ENCODE data around the gene IGFL2. TPM values are rescaled to one million over a fixed set of nuclear protein-coding genes. Genes with fewer than 3 reads are reported as not detected.

The IGFL2 gene
- polyA plus RNA-seq, 1 of the 3 experiments (the other 2 are of a cell fraction), result 0.23 TPM

GRCh38 chr19:46112527-46112926 is 35.5 kb upstream of the IGFL2 start:
- peaks cover 1% of the 10 kb centered on the region for H3F3A ChIP-seq (replicated peaks; ENCODE audit: insufficient read depth)
- 0 out of 4 replicates have a peak, but pooled peaks cover 0 to 5% of the 10 kb centered on the region in 2 experiments for H3K4me1 ChIP-seq (ENCODE audit: control insufficient read depth in 1 of 2, insufficient read depth in 2 of 2, low read depth in 1 of 2, low read length in 1 of 2)
- H3K27ac ChIP-seq (ENCODE audit: low read depth in 2 of 2, low read length in 1 of 2), result no peak overlapping the region
- TF ChIP-seq, protein P1, sequence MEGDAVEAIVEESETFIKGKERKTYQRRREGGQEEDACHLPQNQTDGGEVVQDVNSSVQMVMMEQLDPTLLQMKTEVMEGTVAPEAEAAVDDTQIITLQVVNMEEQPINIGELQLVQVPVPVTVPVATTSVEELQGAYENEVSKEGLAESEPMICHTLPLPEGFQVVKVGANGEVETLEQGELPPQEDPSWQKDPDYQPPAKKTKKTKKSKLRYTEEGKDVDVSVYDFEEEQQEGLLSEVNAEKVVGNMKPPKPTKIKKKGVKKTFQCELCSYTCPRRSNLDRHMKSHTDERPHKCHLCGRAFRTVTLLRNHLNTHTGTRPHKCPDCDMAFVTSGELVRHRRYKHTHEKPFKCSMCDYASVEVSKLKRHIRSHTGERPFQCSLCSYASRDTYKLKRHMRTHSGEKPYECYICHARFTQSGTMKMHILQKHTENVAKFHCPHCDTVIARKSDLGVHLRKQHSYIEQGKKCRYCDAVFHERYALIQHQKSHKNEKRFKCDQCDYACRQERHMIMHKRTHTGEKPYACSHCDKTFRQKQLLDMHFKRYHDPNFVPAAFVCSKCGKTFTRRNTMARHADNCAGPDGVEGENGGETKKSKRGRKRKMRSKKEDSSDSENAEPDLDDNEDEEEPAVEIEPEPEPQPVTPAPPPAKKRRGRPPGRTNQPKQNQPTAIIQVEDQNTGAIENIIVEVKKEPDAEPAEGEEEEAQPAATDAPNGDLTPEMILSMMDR (IDR thresholded peaks at IDR 0.05), result no peak
- TF ChIP-seq GABPA (IDR thresholded peaks at IDR 0.05; ENCODE audit: low read depth), result no peak
- no peak for TF ChIP-seq ELF1 (IDR thresholded peaks at IDR 0.05)
- TF ChIP-seq, protein P2, sequence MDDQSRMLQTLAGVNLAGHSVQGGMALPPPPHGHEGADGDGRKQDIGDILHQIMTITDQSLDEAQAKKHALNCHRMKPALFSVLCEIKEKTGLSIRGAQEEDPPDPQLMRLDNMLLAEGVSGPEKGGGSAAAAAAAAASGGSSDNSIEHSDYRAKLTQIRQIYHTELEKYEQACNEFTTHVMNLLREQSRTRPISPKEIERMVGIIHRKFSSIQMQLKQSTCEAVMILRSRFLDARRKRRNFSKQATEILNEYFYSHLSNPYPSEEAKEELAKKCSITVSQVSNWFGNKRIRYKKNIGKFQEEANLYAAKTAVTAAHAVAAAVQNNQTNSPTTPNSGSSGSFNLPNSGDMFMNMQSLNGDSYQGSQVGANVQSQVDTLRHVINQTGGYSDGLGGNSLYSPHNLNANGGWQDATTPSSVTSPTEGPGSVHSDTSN (IDR thresholded peaks at IDR 0.05), result no peak
- TF ChIP-seq NRF1 (IDR thresholded peaks at IDR 0.05; ENCODE audit: low read depth, low read length), result no peak
- no peak for TF ChIP-seq ZBTB33 (IDR thresholded peaks at IDR 0.05; ENCODE audit: borderline replicate concordance, low read depth)
- TF ChIP-seq TCF12 (IDR thresholded peaks at IDR 0.05), result no peak
- TF ChIP-seq NFIC (IDR thresholded peaks at IDR 0.05; ENCODE audit: borderline replicate concordance), result no peak
- no peak for TF ChIP-seq TEAD4 (IDR thresholded peaks at IDR 0.05; ENCODE audit: borderline replicate concordance, insufficient read depth)
- TF ChIP-seq GATA2 (CRISPR knock-in tag; IDR thresholded peaks at IDR 0.05), result no peak
- no peak for TF ChIP-seq IRF3 (IDR thresholded peaks at IDR 0.05; ENCODE audit: low read depth, low read length)
- no peak for TF ChIP-seq MEF2A (IDR thresholded peaks at IDR 0.05; ENCODE audit: borderline replicate concordance, low read depth)
- CTCF ChIA-PET, result interaction anchor here (0.9 kb wide), 1 partner anchor 16 kb away, joined by 3 read pairs; no protein-coding TSS in a partner anchor
- no peak for DNase-seq
- no peaks in the 10 kb centered on the region for H3K9me3 ChIP-seq
- POLR2A ChIA-PET, result no interaction called here
- no peaks in the 10 kb centered on the region for H3K27me3 ChIP-seq (ENCODE audit: insufficient read depth)
- no peaks in the 10 kb centered on the region for H4K20me1 ChIP-seq (ENCODE audit: insufficient read depth)
- no peak overlapping the region for H3K4me2 ChIP-seq
- H3K9me2 ChIP-seq, result no peaks in the 10 kb centered on the region
- H3K36me3 ChIP-seq (replicated peaks in 1 of 2; ENCODE audit: control insufficient read depth in 1 of 2, insufficient read depth in 2 of 2, low read length in 1 of 2), result no peaks in the 10 kb centered on the region
- 21% methylated on average over 2 of the region's 2 CpGs for WGBS (ENCODE audit: low lambda C conversion rate)
- no peak overlapping the region for H2AFZ ChIP-seq (ENCODE audit: low read depth)
- H3K4me3 ChIP-seq (ENCODE audit: low read depth in 2 of 2, low read length in 1 of 2), result no peak overlapping the region
- no peak overlapping the region for H3K9ac ChIP-seq
- no peaks in the 10 kb centered on the region for H3K79me2 ChIP-seq (ENCODE audit: insufficient read depth)
